Stimulated activated CD4-positive, alpha-beta T cell treated with anti-CD3 and anti-CD28 coated beads, Interleukin-15, amount 100 ng/mL, for 1 hour (primary cell): Measurements from ENCODE around the gene TPRG1.

Experiments used
- DNase-seq, 2 donors: peaks; one replicate each; pipeline ENCODE4 v3.0.0-alpha.2; 2020; ENCODE audit warnings: low read depth in 1 of 2, low spot score in 1 of 2

Gene TPRG1

GRCh38 chr3:189349772-189350171 lies 178.0 kb downstream of the TPRG1 start:
- no peak for DNase-seq

- no peak for DNase-seq
These were observed 181.7 kb downstream of the TPRG1 start for GRCh38 chr3:189353318-189353965.

- DNase-seq = no peak
These were observed 182.5 kb downstream of the TPRG1 start for GRCh38 chr3:189353988-189354889.

- DNase-seq = no peak
These were observed 183.3 kb downstream of the TPRG1 start for GRCh38 chr3:189355115-189355480.

- no peak for DNase-seq
These were observed 183.9 kb downstream of the TPRG1 start for GRCh38 chr3:189355481-189356201.

GRCh38 chr3:189360291-189360690 lies 188.5 kb downstream of the TPRG1 start:
- no peak for DNase-seq

GRCh38 chr3:189361103-189361835 lies 189.5 kb downstream of the TPRG1 start:
- DNase-seq = no peak

GRCh38 chr3:189363590-189364255 lies 192.0 kb downstream of the TPRG1 start:
- no peak for DNase-seq

- no peak for DNase-seq
These were observed 194.1 kb downstream of the TPRG1 start for GRCh38 chr3:189365609-189366564.

GRCh38 chr3:189368384-189368783 lies 196.6 kb downstream of the TPRG1 start:
- DNase-seq = no peak

- DNase-seq = no peak
These were observed 197.9 kb downstream of the TPRG1 start for GRCh38 chr3:189369636-189370035.

- DNase-seq = no peak
These were observed 200.5 kb downstream of the TPRG1 start for GRCh38 chr3:189372243-189372642.
